Measurements from ENCODE around the gene NRN1.
"Not testable (repeated sequence)": the region's sequence is repeated elsewhere in the genome, so short reads cannot be mapped to it uniquely, and the experiment has no call there.

Gene NRN1

GRCh38 chr6:5968036-5968435 is 38.7 kb downstream of the NRN1 start:
- H3K9ac ChIP-seq (ENCODE audit: low read length); H3K36me3 ChIP-seq (ENCODE audit: control insufficient read depth, insufficient read depth, low read length, severe bottlenecking); H3K27me3 ChIP-seq (replicated peaks; ENCODE audit: control insufficient read depth, insufficient read depth, low read length); H3K4me3 ChIP-seq (ENCODE audit: low read length); H3K9me3 ChIP-seq (ENCODE audit: control insufficient read depth, low read length); DNase-seq (ENCODE audit: low read depth): not testable (repeated sequence)
- H3K4me1 ChIP-seq (ENCODE audit: control insufficient read depth, insufficient read depth, low read length) = peaks cover 13% of the 10 kb centered on the region

DNA sequence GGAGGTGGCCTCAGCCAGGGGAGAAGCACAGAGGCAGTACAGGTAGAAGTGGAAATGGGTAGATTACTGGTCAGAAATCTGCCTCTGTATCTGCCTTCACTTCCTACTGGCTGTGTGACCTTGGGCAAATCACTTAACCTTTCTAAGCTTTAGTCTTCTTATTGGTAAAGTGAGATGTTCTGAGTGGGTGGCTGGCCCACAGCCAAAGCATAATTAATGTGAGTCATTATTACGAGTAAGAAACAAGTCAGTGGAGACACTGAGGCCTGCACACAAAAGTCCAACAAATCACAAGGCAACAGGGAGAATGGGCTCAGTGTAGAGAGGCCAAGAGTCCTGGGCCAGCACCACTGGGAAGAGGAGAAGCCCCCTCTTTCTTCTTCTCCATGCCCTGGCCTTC is 39.1 kb downstream of the NRN1 start:
- H3K27me3 ChIP-seq (replicated peaks; ENCODE audit: control insufficient read depth, insufficient read depth, low read length) = peaks cover 3% of the 10 kb centered on the region
- peaks cover 13% of the 10 kb centered on the region for H3K4me1 ChIP-seq (ENCODE audit: control insufficient read depth, insufficient read depth, low read length)
- no peak overlapping the region for H3K9ac ChIP-seq (ENCODE audit: low read length)
- H3K9me3 ChIP-seq (ENCODE audit: control insufficient read depth, low read length) = no peaks in the 10 kb centered on the region
- DNase-seq (ENCODE audit: low read depth) = no peak
- no peak overlapping the region for H3K4me3 ChIP-seq (ENCODE audit: low read length)
- no peaks in the 10 kb centered on the region for H3K36me3 ChIP-seq (ENCODE audit: control insufficient read depth, insufficient read depth, low read length, severe bottlenecking)

DNA sequence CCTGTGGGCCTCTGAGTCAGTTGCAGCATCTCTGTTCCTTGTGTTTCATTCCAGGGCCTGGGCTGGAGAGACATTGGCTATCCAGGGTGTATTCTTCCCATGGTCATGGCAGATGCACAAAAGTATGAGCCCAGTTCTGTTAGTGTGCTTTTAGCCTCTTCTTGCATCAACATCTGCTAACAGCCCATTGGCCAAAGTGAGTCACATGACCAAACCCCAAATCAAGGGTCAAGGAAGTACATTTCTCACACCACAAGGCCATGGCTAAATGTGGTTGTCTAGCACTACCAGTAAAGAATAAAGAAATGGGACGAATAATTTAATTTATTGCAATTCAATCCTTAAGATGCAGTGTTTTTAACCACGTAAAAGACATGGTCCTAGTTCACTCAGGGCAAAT is 43.9 kb downstream of the NRN1 start:
- no peaks in the 10 kb centered on the region for H3K36me3 ChIP-seq (ENCODE audit: control insufficient read depth, insufficient read depth, low read length, severe bottlenecking)
- H3K9me3 ChIP-seq (ENCODE audit: control insufficient read depth, low read length) = no peaks in the 10 kb centered on the region
- no peak overlapping the region for H3K9ac ChIP-seq (ENCODE audit: low read length)
- H3K4me3 ChIP-seq (ENCODE audit: low read length) = no peak overlapping the region
- H3K27me3 ChIP-seq (replicated peaks; ENCODE audit: control insufficient read depth, insufficient read depth, low read length) = peaks cover 9% of the 10 kb centered on the region
- no peak for DNase-seq (ENCODE audit: low read depth)
- H3K4me1 ChIP-seq (ENCODE audit: control insufficient read depth, insufficient read depth, low read length) = no peaks in the 10 kb centered on the region

- no peak for DNase-seq (ENCODE audit: low read depth)
- no peaks in the 10 kb centered on the region for H3K9me3 ChIP-seq (ENCODE audit: control insufficient read depth, low read length)
- H3K36me3 ChIP-seq (ENCODE audit: control insufficient read depth, insufficient read depth, low read length, severe bottlenecking) = no peaks in the 10 kb centered on the region
- no peak overlapping the region for H3K4me3 ChIP-seq (ENCODE audit: low read length)
- H3K27me3 ChIP-seq (replicated peaks; ENCODE audit: control insufficient read depth, insufficient read depth, low read length) = peaks cover 9% of the 10 kb centered on the region
- peaks cover 5% of the 10 kb centered on the region for H3K4me1 ChIP-seq (ENCODE audit: control insufficient read depth, insufficient read depth, low read length)
- no peak overlapping the region for H3K9ac ChIP-seq (ENCODE audit: low read length)
Measured at GRCh38 chr6:5961836-5962235, 44.9 kb downstream of the NRN1 start.

GRCh38 chr6:5960456-5960855 is 46.3 kb downstream of the NRN1 start:
- H3K9me3 ChIP-seq (ENCODE audit: control insufficient read depth, low read length) = no peaks in the 10 kb centered on the region
- no peak for DNase-seq (ENCODE audit: low read depth)
- H3K9ac ChIP-seq (ENCODE audit: low read length) = no peak overlapping the region
- H3K4me3 ChIP-seq (ENCODE audit: low read length) = no peak overlapping the region
- H3K27me3 ChIP-seq (replicated peaks; ENCODE audit: control insufficient read depth, insufficient read depth, low read length) = peaks cover 6% of the 10 kb centered on the region
- peaks cover 6% of the 10 kb centered on the region for H3K4me1 ChIP-seq (ENCODE audit: control insufficient read depth, insufficient read depth, low read length)
- no peaks in the 10 kb centered on the region for H3K36me3 ChIP-seq (ENCODE audit: control insufficient read depth, insufficient read depth, low read length, severe bottlenecking)

DNA sequence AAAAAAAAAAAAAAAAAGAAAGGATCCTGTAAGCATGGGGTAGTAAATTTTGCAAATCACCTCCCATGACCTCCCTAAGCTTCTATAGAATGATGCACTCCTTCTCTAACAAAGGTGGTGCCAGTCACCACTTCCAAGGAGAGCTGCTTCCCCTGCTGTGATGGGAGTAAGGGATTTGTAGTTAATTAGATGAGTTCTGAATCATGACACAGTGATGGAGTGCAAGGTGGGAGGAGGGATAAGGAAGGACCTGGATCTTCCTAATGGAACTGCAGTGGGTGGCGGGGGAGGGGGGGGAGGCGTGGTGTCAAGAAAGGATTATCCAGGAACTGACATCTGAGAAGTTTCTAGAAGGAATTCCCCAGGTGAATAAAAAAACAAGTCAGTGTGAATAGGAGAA is 47.8 kb downstream of the NRN1 start:
- no peaks in the 10 kb centered on the region for H3K9me3 ChIP-seq (ENCODE audit: control insufficient read depth, low read length)
- H3K36me3 ChIP-seq (ENCODE audit: control insufficient read depth, insufficient read depth, low read length, severe bottlenecking) = no peaks in the 10 kb centered on the region
- H3K9ac ChIP-seq (ENCODE audit: low read length) = no peak overlapping the region
- peaks cover 6% of the 10 kb centered on the region for H3K27me3 ChIP-seq (replicated peaks; ENCODE audit: control insufficient read depth, insufficient read depth, low read length)
- no peak overlapping the region for H3K4me3 ChIP-seq (ENCODE audit: low read length)
- DNase-seq (ENCODE audit: low read depth) = no peak
- H3K4me1 ChIP-seq (ENCODE audit: control insufficient read depth, insufficient read depth, low read length) = peaks cover 6% of the 10 kb centered on the region

- H3K27me3 ChIP-seq (replicated peaks; ENCODE audit: control insufficient read depth, insufficient read depth, low read length) = peaks cover 5% of the 10 kb centered on the region
- H3K36me3 ChIP-seq (ENCODE audit: control insufficient read depth, insufficient read depth, low read length, severe bottlenecking) = no peaks in the 10 kb centered on the region
- no peak overlapping the region for H3K9ac ChIP-seq (ENCODE audit: low read length)
Measured at GRCh38 chr6:5956939-5957338, 49.8 kb downstream of the NRN1 start.

DNA sequence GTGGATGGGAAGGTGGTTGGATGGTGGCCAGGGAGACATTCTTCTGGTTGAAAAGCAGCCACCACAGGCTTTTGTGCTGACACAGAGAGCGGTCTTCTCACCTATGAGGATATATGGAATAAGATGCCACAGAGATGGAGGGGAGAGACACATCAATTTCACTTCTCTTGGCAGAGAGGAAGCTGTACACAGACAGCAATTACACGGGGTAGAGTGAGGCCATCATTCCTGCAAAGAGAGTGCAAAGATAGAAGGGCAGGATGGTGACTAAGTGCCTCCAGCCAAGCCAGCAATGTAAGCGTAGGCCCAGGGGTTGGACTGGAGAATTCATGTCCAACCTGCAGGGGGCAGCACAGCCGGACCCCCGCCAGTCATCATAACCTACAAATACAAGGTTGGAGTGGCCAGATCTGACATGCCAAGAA is 56.4 kb downstream of the NRN1 start:
- H3K27me3 ChIP-seq (replicated peaks; ENCODE audit: control insufficient read depth, insufficient read depth, low read length) = peaks cover 8% of the 10 kb centered on the region
- DNase-seq (ENCODE audit: low read depth) = no peak
- H3K4me1 ChIP-seq (ENCODE audit: control insufficient read depth, insufficient read depth, low read length) = no peaks in the 10 kb centered on the region
- H3K36me3 ChIP-seq (ENCODE audit: control insufficient read depth, insufficient read depth, low read length, severe bottlenecking) = no peaks in the 10 kb centered on the region
- H3K9ac ChIP-seq (ENCODE audit: low read length) = no peak overlapping the region
- H3K9me3 ChIP-seq (ENCODE audit: control insufficient read depth, low read length) = peaks cover 2% of the 10 kb centered on the region
- H3K4me3 ChIP-seq (ENCODE audit: low read length) = no peak overlapping the region

More at GRCh38 chr6:5956939-5957338, 49.8 kb downstream of the NRN1 start:
- Histone ChIP-seq H3K4me3 (ENCODE audit: low read length) (no peak overlapping the region), H3K9me3 (ENCODE audit: control insufficient read depth, low read length) (no peaks in the 10 kb centered on the region), H3K4me1 (ENCODE audit: control insufficient read depth, insufficient read depth, low read length) (peaks cover 6% of the 10 kb centered on the region)
- no peak for DNase-seq (ENCODE audit: low read depth)

Measured in adipocyte (in vitro differentiated cells).